ENCODE results near the gene ETV6.

ETV6 gene

GRCh38 chr12:11763760-11764520 is 114.5 kb downstream of the ETV6 start:
- DNase-seq = no peak

- no peak for DNase-seq
Observed at GRCh38 chr12:11764837-11765236, 115.4 kb downstream of the ETV6 start.

- DNase-seq = no peak
Observed at GRCh38 chr12:11765421-11765816, 115.9 kb downstream of the ETV6 start.

- DNase-seq = no peak
Observed at GRCh38 chr12:11765817-11766794, 116.6 kb downstream of the ETV6 start.

GRCh38 chr12:11767029-11767724 is 117.7 kb downstream of the ETV6 start:
- DNase-seq = no peak

- no peak for DNase-seq
Observed at GRCh38 chr12:11767798-11768197, 118.3 kb downstream of the ETV6 start.

- no peak for DNase-seq
Observed at GRCh38 chr12:11768233-11768965, 118.9 kb downstream of the ETV6 start.

- DNase-seq = no peak
Observed at GRCh38 chr12:11769723-11770514, 120.4 kb downstream of the ETV6 start.

- no peak for DNase-seq
Observed at GRCh38 chr12:11771356-11771755, 121.9 kb downstream of the ETV6 start.

GRCh38 chr12:11771895-11772502 is 122.5 kb downstream of the ETV6 start:
- no peak for DNase-seq

- DNase-seq = no peak
Observed at GRCh38 chr12:11773889-11774677, 124.6 kb downstream of the ETV6 start.

GRCh38 chr12:11774821-11775220 is 125.3 kb downstream of the ETV6 start:
- DNase-seq = no peak

- DNase-seq = no peak
Observed at GRCh38 chr12:11776316-11776715, 126.8 kb downstream of the ETV6 start.

- no peak for DNase-seq
Observed at GRCh38 chr12:11777451-11777850, 128.0 kb downstream of the ETV6 start.

GRCh38 chr12:11777962-11778361 is 128.5 kb downstream of the ETV6 start:
- no peak for DNase-seq

- no peak for DNase-seq
Observed at GRCh38 chr12:11778713-11779685, 129.5 kb downstream of the ETV6 start.

- DNase-seq = no peak
Observed at GRCh38 chr12:11780521-11781101, 131.1 kb downstream of the ETV6 start.

GRCh38 chr12:11782914-11783420 is 133.5 kb downstream of the ETV6 start:
- no peak for DNase-seq

GRCh38 chr12:11785712-11786111 is 136.2 kb downstream of the ETV6 start:
- no peak for DNase-seq
